T-cell (primary cell): ENCODE data around the gene KIF1A. TPM values are rescaled to one million over a fixed set of nuclear protein-coding genes. Genes with fewer than 3 reads are reported as not detected.
A peak's percentile ranks its signal among the peaks of the same experiment; 100 is the strongest.

Experiments
- ATAC-seq, 4 experiments: fragments of 200-7000 bp in 3 of 4; fragments of 150-1000 bp in 1 of 4; cut with Tn5 transposase; replicated peaks in 1 of 4; 1 replicate in 3 of 4; 2 replicates in 1 of 4; pipeline ENCODE4 v1.10.0; 2021; ENCODE audit warnings: moderate library complexity in 3 of 4, mild to moderate bottlenecking in 2 of 4, moderate number of reproducible peaks in 1 of 4
- CTCF ChIA-PET, 2 donors: fragments of 300-600 bp; sonication (Branson Sonifier 250); formaldehyde crosslinking; loops; one replicate each; lab custom pipeline; 2022; ENCODE audit warnings: antibody characterized with exemption in 2 of 2; lab: Charles Lee
- POLR2A ChIA-PET, 2 donors: fragments of 300-600 bp; sonication (Branson Sonifier 250); formaldehyde crosslinking; loops; one replicate each; lab custom pipeline; 2022; ENCODE audit warnings: antibody characterized with exemption in 2 of 2; lab: Charles Lee
- DNase-seq, 35 experiments: peaks; one replicate each; pipeline versions ENCODE4 v3.0.0 to v3.0.0-alpha.2; 2013 to 2023
- H3K27ac ChIP-seq: one replicate; pipeline ENCODE4 v1.5.1; 2013; ENCODE audit warnings: low read length
- H3K27me3 ChIP-seq, 2 experiments: replicated peaks in 1 of 2; 1 replicate in 1 of 2; 2 replicates in 1 of 2; pipeline versions ENCODE4 v1.6.1 to v1.7.0; 2013; ENCODE audit warnings: low read length in 1 of 2, mixed read lengths in 1 of 2; ENCODE audit not compliant: control insufficient read depth in 2 of 2, insufficient read depth in 2 of 2; ENCODE audit errors: extremely low read depth in 1 of 2
- H3K36me3 ChIP-seq, 2 donors: 1 replicate in 1 of 2; 2 replicates in 1 of 2; pipeline versions ENCODE4 v1.6.1 to v1.7.0; 2013; ENCODE audit warnings: low read length in 1 of 2; ENCODE audit not compliant: control insufficient read depth in 2 of 2, insufficient read depth in 1 of 2; ENCODE audit errors: extremely low read depth in 1 of 2
- H3K4me1 ChIP-seq, 2 experiments: 1 replicate in 1 of 2; 2 replicates in 1 of 2; pipeline versions ENCODE4 v1.6.1 to v1.7.0; 2013; ENCODE audit warnings: low read length in 2 of 2, mixed read lengths in 1 of 2; ENCODE audit not compliant: insufficient read depth in 2 of 2, control insufficient read depth in 1 of 2; ENCODE audit errors: extremely low read depth in 1 of 2
- H3K4me3 ChIP-seq, 2 donors: 1 replicate in 1 of 2; 2 replicates in 1 of 2; pipeline versions ENCODE4 v1.5.1 to v1.7.0; 2013; ENCODE audit warnings: mild to moderate bottlenecking in 2 of 2, low read length in 1 of 2, moderate library complexity in 1 of 2; ENCODE audit not compliant: control insufficient read depth in 1 of 2; ENCODE audit errors: extremely low read depth in 1 of 2
- H3K9me3 ChIP-seq: 2 replicates; pipeline ENCODE4 v1.7.0; 2013
- H3K27ac Mint-ChIP-seq, 2 donors: one replicate each; pipeline ENCODE4 v1.8.0; 2020 to 2021; ENCODE audit warnings: mild to moderate bottlenecking in 2 of 2, mixed read lengths in 2 of 2
- H3K27me3 Mint-ChIP-seq, 2 donors: one replicate each; pipeline ENCODE4 v1.8.0; 2021 to 2022; ENCODE audit warnings: mixed read lengths in 2 of 2
- H3K36me3 Mint-ChIP-seq: one replicate; pipeline ENCODE4 v1.8.0; 2021; ENCODE audit warnings: mixed read lengths
- H3K4me1 Mint-ChIP-seq, 3 donors: one replicate each; pipeline ENCODE4 v1.8.0; 2020 to 2022; ENCODE audit warnings: mixed read lengths in 3 of 3, mild to moderate bottlenecking in 1 of 3
- H3K4me3 Mint-ChIP-seq, 3 donors: one replicate each; pipeline ENCODE4 v1.8.0; 2020 to 2022; ENCODE audit warnings: mild to moderate bottlenecking in 3 of 3, mixed read lengths in 3 of 3, moderate library complexity in 3 of 3
- H3K9me3 Mint-ChIP-seq, 3 donors: one replicate each; pipeline ENCODE4 v1.8.0; 2020 to 2022; ENCODE audit warnings: mixed read lengths in 3 of 3
- WGBS: methylation state at CpG from one replicate; pipeline ENCODE4 v1.1.5; 2013; ENCODE audit warnings: missing lambda C conversion rate; ENCODE audit not compliant: insufficient coverage; 5-methylcytosine and 5-hydroxymethylcytosine counted together
- total RNA-seq, 35 experiments: library from RNA in 6 of 35; stranded (reverse) in 6 of 35; fragments of 120-200 nt in 1 of 35; gene quantifications; one replicate each; pipeline versions ENCODE4 v1.2.1 to v1.2.4 and lab custom pipeline; 2013 to 2026

The KIF1A gene
- total RNA-seq, 5 donors from 2014 or later (not counting 1 experiment from before 2014, with no cell fraction given): 0.43 to 0.58 (median 0.51) TPM; not detected in 2

GRCh38 chr2:240741091-240741490 lies 78.9 kb downstream of the KIF1A start:
- ChIA-PET CTCF (no interaction called here), POLR2A (interaction anchor here in 1 of 2 donors (0.7 kb wide), 1 partner anchor 482 kb away, joined by 3 read pairs; no protein-coding TSS in a partner anchor)
- no peak overlapping the region for H3K4me3 Mint-ChIP-seq
- no peak overlapping the region for H3K4me3 ChIP-seq
- ATAC-seq (no peak), DNase-seq (no peak)
- H3K27me3 Mint-ChIP-seq: peaks cover 0 to 2% of the 10 kb centered on the region in 2 donors
- H3K4me1 Mint-ChIP-seq: peaks cover 7 to 10% (median 7%) of the 10 kb centered on the region in 3 donors
- H3K9me3 Mint-ChIP-seq: no peaks in the 10 kb centered on the region
- peaks cover 0 to 13% of the 10 kb centered on the region in 2 experiments for H3K27me3 ChIP-seq
- no peak overlapping the region for H3K27ac Mint-ChIP-seq
- no peaks in the 10 kb centered on the region for H3K9me3 ChIP-seq
- H3K4me1 ChIP-seq: peaks cover 0 to 9% of the 10 kb centered on the region in 2 experiments
- no peaks in the 10 kb centered on the region for H3K36me3 Mint-ChIP-seq
- 91% methylated on average over 11 of the region's 18 CpGs for WGBS
- no peak overlapping the region for H3K27ac ChIP-seq
- H3K36me3 ChIP-seq: no peaks in the 10 kb centered on the region

DNA sequence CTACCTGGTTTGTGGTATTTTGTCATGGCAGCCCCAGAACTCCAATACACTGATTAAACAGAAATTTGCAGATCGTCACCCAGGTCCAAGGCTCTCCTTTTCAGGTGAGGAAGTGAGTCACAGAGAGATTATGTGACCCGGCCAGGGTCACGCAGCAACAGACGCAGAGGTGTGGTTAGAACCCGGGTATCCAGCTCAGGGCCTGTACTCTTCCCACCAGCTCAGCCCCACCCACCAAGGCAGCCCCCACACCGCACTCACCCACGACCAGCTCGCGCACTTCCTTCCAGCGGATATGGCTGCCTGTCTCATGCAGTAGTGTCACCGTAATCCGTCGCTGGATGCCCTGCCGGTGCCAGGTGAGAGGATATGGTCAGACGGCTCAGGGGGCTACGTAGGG lies 80.2 kb downstream of the KIF1A start:
- ATAC-seq (peak; percentile 59 to 92 (median 66)), DNase-seq (peak in 33 of 35 experiments; percentile 3 to 47 (median 29))
- H3K9me3 Mint-ChIP-seq: no peaks in the 10 kb centered on the region
- ChIA-PET CTCF (no interaction called here), POLR2A (no interaction called here)
- H3K4me3 Mint-ChIP-seq: peak overlapping the region in 2 of 3 donors; percentile 34 to 55
- no peaks in the 10 kb centered on the region for H3K36me3 Mint-ChIP-seq
- Histone ChIP-seq H3K4me3 (peak overlapping the region in 1 of 2 donors; percentile 1), H3K27me3 (peaks cover 0 to 22% of the 10 kb centered on the region in 2 experiments), H3K4me1 (peaks cover 0 to 9% of the 10 kb centered on the region in 2 experiments), H3K9me3 (no peaks in the 10 kb centered on the region), H3K36me3 (no peaks in the 10 kb centered on the region), H3K27ac (peak overlapping the region; percentile 34)
- H3K4me1 Mint-ChIP-seq: peaks cover 7 to 10% (median 7%) of the 10 kb centered on the region in 3 donors
- H3K27me3 Mint-ChIP-seq: peaks cover 0 to 2% of the 10 kb centered on the region in 2 donors
- peak overlapping the region in 1 of 2 donors; percentile 39 for H3K27ac Mint-ChIP-seq
- 38% methylated on average over 11 of the region's 16 CpGs for WGBS

DNA sequence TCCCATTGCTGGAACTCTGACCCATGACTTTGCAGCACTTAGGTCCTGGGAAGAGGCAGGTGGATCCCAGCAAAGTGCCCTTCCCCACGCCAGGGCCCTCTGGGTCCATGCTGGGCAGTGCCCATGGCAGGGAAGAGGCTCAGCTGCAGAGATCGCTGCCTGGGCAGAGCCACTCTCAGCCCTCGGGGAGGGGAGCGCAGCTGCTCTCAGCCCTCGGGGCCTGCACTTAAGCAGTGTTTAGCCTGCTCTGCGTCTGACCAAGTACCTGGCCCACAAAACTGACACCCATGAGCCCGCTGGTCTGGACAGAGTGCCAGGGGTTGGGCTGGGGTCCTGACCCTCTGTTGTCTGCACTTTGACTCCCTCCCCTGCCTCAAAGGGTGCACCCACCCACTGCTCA lies 82.1 kb downstream of the KIF1A start:
- Histone ChIP-seq H3K4me3 (no peak overlapping the region), H3K27ac (no peak overlapping the region), H3K36me3 (no peaks in the 10 kb centered on the region), H3K27me3 (peaks cover 0 to 23% of the 10 kb centered on the region in 2 experiments), H3K4me1 (peaks cover 0 to 9% of the 10 kb centered on the region in 2 experiments), H3K9me3 (no peaks in the 10 kb centered on the region)
- Mint-ChIP-seq H3K36me3 (no peaks in the 10 kb centered on the region), H3K4me3 (no peak overlapping the region), H3K4me1 (peaks cover 7 to 10% (median 7%) of the 10 kb centered on the region in 3 donors), H3K9me3 (no peaks in the 10 kb centered on the region), H3K27ac (no peak overlapping the region), H3K27me3 (peaks cover 0 to 2% of the 10 kb centered on the region in 2 donors)
- DNase-seq (no peak), ATAC-seq (no peak)
- POLR2A ChIA-PET: no interaction called here
- 78% methylated on average over 7 of the region's 7 CpGs for WGBS
- CTCF ChIA-PET: no interaction called here

- Histone ChIP-seq H3K27ac (no peak overlapping the region), H3K4me3 (no peak overlapping the region), H3K36me3 (no peaks in the 10 kb centered on the region), H3K4me1 (peaks cover 0 to 9% of the 10 kb centered on the region in 2 experiments), H3K9me3 (no peaks in the 10 kb centered on the region), H3K27me3 (peaks cover 0 to 23% of the 10 kb centered on the region in 2 experiments)
- ChIA-PET POLR2A (no interaction called here), CTCF (no interaction called here)
- H3K4me3 Mint-ChIP-seq: no peak overlapping the region
- H3K27ac Mint-ChIP-seq: no peak overlapping the region
- no peaks in the 10 kb centered on the region for H3K36me3 Mint-ChIP-seq
- no peak for ATAC-seq
- H3K27me3 Mint-ChIP-seq: peaks cover 0 to 2% of the 10 kb centered on the region in 2 donors
- peaks cover 7 to 10% (median 7%) of the 10 kb centered on the region in 3 donors for H3K4me1 Mint-ChIP-seq
- no peak for DNase-seq
- 73% methylated on average over 5 of the region's 5 CpGs for WGBS
- H3K9me3 Mint-ChIP-seq: no peaks in the 10 kb centered on the region
Measured at GRCh38 chr2:240737512-240737911, 82.5 kb downstream of the KIF1A start.

GRCh38 chr2:240736281-240737250 lies 83.5 kb downstream of the KIF1A start:
- Histone ChIP-seq H3K27me3 (peaks cover 0 to 23% of the 10 kb centered on the region in 2 experiments), H3K9me3 (no peaks in the 10 kb centered on the region), H3K4me3 (no peak overlapping the region), H3K36me3 (no peaks in the 10 kb centered on the region), H3K27ac (no peak overlapping the region), H3K4me1 (peaks cover 0 to 9% of the 10 kb centered on the region in 2 experiments)
- DNase-seq (no peak), ATAC-seq (no peak)
- ChIA-PET CTCF (no interaction called here), POLR2A (interaction anchor here in 1 of 2 donors (0.7 kb wide), 1 partner anchor 71 kb away, joined by 3 read pairs; no protein-coding TSS in a partner anchor)
- peaks cover 0 to 2% of the 10 kb centered on the region in 2 donors for H3K27me3 Mint-ChIP-seq
- WGBS: 78% methylated on average over 25 of the region's 35 CpGs
- no peak overlapping the region for H3K4me3 Mint-ChIP-seq
- H3K9me3 Mint-ChIP-seq: no peaks in the 10 kb centered on the region
- no peaks in the 10 kb centered on the region for H3K36me3 Mint-ChIP-seq
- H3K27ac Mint-ChIP-seq: no peak overlapping the region
- H3K4me1 Mint-ChIP-seq: peaks cover 7 to 10% (median 7%) of the 10 kb centered on the region in 3 donors

DNA sequence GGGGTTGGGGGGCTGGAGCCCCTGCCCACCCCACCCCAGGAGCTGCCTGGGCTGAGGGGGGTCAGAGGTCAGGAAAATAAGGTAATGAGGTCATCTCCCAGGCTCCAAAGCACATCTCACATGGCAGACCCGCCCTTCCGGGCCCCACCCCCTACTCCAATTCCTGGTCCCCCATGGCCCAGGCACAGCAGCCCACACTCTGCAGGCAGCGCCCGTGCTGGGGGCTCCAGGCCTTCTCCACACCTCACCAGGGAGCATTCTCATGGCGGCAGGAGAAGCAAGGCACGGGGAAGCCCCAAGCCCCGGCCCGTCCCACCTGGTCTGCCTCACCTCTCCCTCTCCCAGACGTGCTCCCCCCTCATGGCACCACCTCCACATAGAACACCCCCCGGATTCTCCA lies 84.5 kb downstream of the KIF1A start:
- ATAC-seq (no peak), DNase-seq (no peak)
- H3K4me1 Mint-ChIP-seq: peaks cover 7 to 10% (median 7%) of the 10 kb centered on the region in 3 donors
- H3K36me3 Mint-ChIP-seq: no peaks in the 10 kb centered on the region
- H3K9me3 Mint-ChIP-seq: no peaks in the 10 kb centered on the region
- Histone ChIP-seq H3K4me3 (no peak overlapping the region), H3K27me3 (peaks cover 0 to 32% of the 10 kb centered on the region in 2 experiments), H3K4me1 (peaks cover 0 to 9% of the 10 kb centered on the region in 2 experiments), H3K27ac (no peak overlapping the region), H3K9me3 (no peaks in the 10 kb centered on the region), H3K36me3 (no peaks in the 10 kb centered on the region)
- H3K4me3 Mint-ChIP-seq: no peak overlapping the region
- no peak overlapping the region for H3K27ac Mint-ChIP-seq
- POLR2A ChIA-PET: interaction anchor here in 1 of 2 donors (0.7 kb wide), 1 partner anchor 70 kb away, joined by 3 read pairs; no protein-coding TSS in a partner anchor
- H3K27me3 Mint-ChIP-seq: peaks cover 0 to 2% of the 10 kb centered on the region in 2 donors
- WGBS: 83% methylated on average over 8 of the region's 10 CpGs
- CTCF ChIA-PET: no interaction called here
